ENCODE results near the gene TMC7.
"Not testable (repeated sequence)": the region's sequence is repeated elsewhere in the genome, so short reads cannot be mapped to it uniquely, and the experiment has no call there.

GRCh38 chr16:18956658-18957241 lies 27.0 kb upstream of the TMC7 start:
- TF ChIP-seq REST (IDR thresholded peaks at IDR 0.05); CTCF (IDR thresholded peaks at IDR 0.05; ENCODE audit: low read depth, low read length, missing input control); EGR1 (IDR thresholded peaks at IDR 0.05; ENCODE audit: low read depth in 2 of 2); JUND (IDR thresholded peaks at IDR 0.05); YY1 (IDR thresholded peaks at IDR 0.05); MAX (IDR thresholded peaks at IDR 0.05); RAD21 (IDR thresholded peaks at IDR 0.05); GABPA (IDR thresholded peaks at IDR 0.05 in 1 of 2, conservative IDR thresholded peaks at IDR 0.05 in 1 of 2); HNF4A (conservative IDR thresholded peaks at IDR 0.05); SP1 (IDR thresholded peaks at IDR 0.05); TAF1 (conservative IDR thresholded peaks at IDR 0.05); NR2F2 (IDR thresholded peaks at IDR 0.05): not testable (repeated sequence)

Measured in liver (tissue), 3 donors.